GM18951 (cell line): ENCODE measurements around the gene PLAAT4.

Source experiments
- POLR2A ChIP-seq: IDR thresholded peaks from 4 replicates; pipeline ENCODE4 v1.6.1; 2011; ENCODE audit warnings: mild to moderate bottlenecking; ENCODE audit not compliant: insufficient read length, insufficient read depth; ENCODE audit errors: extremely low read depth
- in situ Hi-C: fragments of 300-500 bp; cut with MboI; formaldehyde crosslinking; loops from one replicate; pipeline ENCODE4 v1.12.0; 2022; ENCODE audit warnings: low sequenced_read_pairs, mixed read lengths, inconsistent platforms; ENCODE audit not compliant: unreplicated experiment

Gene PLAAT4, protein sequence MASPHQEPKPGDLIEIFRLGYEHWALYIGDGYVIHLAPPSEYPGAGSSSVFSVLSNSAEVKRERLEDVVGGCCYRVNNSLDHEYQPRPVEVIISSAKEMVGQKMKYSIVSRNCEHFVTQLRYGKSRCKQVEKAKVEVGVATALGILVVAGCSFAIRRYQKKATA

DNA sequence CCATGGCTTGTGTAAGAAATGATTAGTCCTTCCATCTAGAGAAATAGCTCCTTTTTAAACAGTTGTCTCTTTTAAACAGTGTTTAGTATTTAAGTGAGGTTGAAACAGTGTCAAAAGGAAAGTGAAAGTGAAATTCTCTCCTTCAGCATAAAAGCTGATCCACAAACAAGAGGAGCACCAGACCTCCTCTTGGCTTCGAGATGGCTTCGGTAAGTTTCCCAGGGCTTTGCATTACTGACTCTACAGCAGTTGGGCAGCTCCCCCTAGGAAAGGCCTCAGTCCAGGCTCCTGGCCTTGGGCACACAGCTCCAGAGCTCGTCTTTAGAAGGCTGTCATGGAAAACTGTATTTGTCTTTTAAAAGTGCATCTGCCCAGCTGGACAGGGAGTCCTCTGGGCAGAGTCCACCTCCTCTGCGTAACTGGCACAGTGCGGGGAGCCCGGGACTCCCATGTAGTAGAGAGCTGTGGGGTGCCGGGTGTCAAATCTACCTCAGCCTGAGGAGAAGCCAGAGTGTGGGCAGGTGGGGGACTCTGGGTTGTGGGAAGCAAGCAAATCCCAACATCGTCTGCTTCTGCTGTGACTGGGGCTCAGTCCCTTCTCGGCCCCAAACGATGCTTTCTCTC lies at the start of gene PLAAT4:
TSS of gene PLAAT4 (plus strand) at position 140 of the 624 bp plus-strand sequence. CDS start at position 201, 61 bp downstream.
- in situ Hi-C loops: no loop called here
- no peak for TF ChIP-seq POLR2A

DNA sequence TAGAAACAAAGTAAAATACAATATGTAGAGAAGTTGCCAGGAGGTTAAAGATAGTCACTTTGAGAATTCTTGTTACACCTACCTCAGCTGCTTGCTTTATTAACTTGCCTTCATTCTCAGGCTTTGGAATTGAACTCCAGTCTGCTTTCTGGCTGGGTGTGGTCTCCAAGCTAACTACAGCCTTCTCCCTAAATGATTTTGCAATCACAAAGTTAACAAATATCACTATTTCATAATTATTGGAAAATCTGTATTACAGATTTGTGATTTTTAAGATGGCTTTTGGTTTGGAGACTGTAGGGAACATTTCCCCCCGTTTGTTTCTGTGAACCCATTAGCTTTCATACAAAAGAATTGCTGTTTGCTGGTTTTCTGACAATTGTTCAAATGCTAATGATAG lies 47.8 kb upstream of the PLAAT4 start:
- no peak for TF ChIP-seq POLR2A
- in situ Hi-C loops: loop anchor here (25.0 kb wide), 1 partner anchor 249 kb away; no protein-coding TSS in a partner anchor

DNA sequence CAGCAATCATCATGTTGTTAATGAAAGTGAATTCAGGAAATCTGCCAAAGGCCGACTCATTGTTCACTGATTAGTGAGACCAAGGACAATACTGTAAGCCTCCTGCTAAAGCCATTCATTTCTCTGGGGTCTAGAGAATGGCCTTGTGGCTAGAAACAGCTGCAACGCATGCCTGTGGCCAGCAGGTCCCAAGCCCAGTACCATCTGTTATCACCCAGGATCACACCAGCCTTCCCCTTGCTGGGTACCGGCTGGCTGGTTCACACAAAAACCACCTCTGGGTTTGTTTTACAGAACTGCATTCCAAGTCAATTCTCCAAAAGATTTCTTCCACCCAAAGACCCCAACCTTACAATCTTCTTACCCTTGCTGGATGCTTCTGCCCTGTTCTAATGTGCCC lies 46.7 kb upstream of the PLAAT4 start:
- in situ Hi-C loops: loop anchor here (25.0 kb wide), 1 partner anchor 247 kb away; no protein-coding TSS in a partner anchor
- no peak for TF ChIP-seq POLR2A

DNA sequence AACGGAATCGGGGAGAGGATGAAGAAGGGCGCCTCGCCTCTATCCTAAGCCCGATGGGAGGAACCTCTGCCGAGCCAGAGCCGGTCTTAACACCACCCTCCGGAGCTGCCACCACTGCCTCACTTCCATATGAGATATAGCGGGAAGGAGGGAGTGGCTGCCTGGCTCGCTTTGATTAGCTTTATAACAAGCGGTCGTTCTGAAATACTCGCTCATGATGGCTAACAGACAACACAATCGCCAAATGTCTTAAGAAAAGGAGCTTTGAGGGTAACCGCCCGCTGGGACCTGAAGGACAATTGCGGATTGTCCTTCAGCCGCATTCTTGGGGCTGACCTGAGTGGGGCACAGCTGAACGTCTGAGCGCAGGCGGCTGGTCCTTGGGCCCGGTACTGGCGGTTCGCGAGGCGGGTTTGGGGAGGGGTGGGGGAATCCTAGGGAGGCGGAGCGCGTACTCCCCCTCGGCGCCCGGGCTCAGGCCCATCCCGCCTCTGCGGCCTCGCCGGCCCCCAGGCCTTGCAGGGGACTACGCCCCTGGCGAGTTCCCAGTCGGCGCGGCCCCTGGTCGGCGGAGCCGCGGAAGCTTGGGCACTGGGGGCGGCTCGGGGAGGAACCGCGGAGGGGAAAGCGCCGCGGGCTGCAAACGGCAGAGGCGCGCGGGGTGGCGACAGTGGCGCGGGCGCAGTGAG lies 45.9 kb upstream of the PLAAT4 start, which contains the start of gene PLAAT5:
TSS of gene PLAAT5 (minus strand) at position 617 of the 689 bp plus-strand sequence. CDS start at position 484, 133 bp downstream.
- no peak for TF ChIP-seq POLR2A
- in situ Hi-C loops: loop anchor here (25.0 kb wide), 1 partner anchor 247 kb away; no protein-coding TSS in a partner anchor

DNA sequence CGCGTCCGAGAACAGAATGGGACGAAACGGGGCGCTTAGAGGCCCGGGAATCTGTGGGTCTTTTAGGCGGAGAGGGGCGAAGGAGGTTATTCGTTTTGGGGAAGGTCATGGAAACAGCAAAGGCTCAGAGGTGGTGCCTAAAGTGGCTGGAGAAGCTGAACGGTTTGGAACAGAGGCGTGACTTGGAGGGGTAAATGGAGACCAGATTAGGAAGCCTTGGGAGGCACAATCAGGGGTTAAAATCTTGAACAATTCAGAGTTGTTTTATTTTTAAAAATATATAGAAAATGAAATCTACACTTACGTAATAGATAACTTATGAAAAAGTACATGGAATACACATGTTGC lies 45.4 kb upstream of the PLAAT4 start:
- in situ Hi-C loops: loop anchor here (25.0 kb wide), 1 partner anchor 246 kb away; no protein-coding TSS in a partner anchor
- no peak for TF ChIP-seq POLR2A

DNA sequence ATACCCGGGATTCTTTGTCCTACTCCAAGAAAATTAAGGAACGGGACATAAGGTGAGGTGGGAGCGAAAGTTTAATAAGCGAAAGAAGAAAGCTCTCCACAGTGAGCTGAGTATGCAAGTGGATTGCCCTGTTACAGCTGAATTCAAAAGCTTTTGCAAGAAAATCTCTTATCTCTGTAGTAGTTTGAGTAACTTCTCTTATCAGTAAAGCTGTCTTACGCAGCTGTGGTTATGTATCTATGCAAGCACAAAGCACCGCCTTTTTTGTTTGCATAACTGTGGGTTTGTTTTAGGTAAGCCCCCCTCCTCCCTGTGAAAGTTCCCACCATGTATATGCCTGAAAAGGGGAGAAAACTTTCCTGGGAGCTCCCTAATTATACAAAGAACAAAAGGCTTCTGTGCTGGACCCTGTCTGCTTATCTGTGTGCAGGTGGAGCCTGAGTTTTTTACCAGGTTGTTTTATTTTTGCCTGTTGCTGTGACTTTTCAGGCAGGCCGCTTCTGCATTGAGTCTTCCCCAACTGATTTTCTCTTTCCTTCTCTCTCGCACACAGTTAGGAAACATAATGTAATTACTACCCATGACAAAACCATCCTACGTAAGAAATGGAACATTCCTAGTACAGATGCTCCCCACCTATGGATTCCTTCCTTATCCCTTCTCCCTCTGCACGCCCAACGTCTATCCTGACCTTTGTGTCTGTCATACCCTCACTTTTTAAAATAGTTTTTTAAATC lies 44.8 kb upstream of the PLAAT4 start:
- in situ Hi-C loops: loop anchor here (25.0 kb wide), 1 partner anchor 245 kb away; no protein-coding TSS in a partner anchor
- no peak for TF ChIP-seq POLR2A

DNA sequence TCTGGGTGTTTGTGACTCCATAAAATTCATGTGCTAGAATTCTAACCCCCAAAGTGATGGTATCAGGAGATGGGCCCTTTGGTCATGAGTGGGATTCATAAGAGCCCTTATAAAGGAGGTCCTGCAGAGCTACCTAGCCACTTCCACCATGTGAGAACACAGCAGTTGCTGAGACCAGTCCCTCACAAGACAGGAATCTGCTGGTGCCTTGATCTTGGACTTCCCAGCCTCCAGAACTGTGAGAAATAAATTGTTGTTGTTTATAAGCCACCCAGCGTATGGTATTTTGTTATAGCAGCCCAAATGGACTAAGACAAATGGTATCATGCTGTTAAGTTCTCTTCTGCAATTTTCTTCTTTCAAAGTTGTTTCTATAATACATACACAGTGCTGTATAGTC lies 44.2 kb upstream of the PLAAT4 start:
- in situ Hi-C loops: loop anchor here (25.0 kb wide), 1 partner anchor 245 kb away; no protein-coding TSS in a partner anchor
- TF ChIP-seq POLR2A: no peak

DNA sequence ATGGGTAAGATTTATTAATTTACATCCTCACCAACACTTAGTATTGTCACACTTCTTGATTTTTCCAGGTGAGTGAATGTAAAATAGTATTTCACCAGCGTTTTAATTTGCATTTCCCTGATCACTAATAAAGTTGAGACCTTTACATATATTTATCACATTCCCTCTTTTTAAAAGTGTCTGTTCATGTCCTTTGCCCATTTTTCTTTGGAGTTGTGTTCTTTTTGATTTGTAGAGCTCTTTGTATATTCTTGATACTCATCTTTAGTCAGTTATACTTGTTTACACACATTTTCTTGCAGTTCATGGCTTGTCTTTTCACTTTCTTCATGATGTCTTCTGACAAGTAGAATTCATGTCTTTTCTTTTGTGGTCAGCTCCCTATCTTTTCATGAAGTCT lies 43.5 kb upstream of the PLAAT4 start:
- in situ Hi-C loops: loop anchor here (25.0 kb wide), 1 partner anchor 244 kb away; no protein-coding TSS in a partner anchor
- no peak for TF ChIP-seq POLR2A

DNA sequence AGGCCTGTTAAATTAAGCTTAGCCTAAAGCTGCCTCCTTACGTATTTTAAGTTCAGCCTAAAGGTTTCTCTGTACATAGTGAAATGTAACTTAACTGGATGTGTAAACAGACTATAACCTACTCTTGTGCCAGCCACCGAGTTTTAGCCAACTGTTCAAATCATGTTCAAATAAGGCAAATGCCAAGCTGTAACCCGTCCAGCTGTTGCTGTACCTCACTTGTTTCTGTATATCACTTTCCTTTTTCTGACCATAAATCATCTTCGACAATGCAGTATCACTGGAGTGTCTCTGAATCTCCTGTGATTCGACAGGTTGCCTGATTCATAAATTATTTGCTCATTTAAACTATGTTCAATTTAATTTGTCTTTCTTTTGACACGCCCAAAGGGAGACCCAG lies 41.6 kb upstream of the PLAAT4 start:
- TF ChIP-seq POLR2A: no peak
- in situ Hi-C loops: loop anchor here (25.0 kb wide), 1 partner anchor 242 kb away; no protein-coding TSS in a partner anchor

DNA sequence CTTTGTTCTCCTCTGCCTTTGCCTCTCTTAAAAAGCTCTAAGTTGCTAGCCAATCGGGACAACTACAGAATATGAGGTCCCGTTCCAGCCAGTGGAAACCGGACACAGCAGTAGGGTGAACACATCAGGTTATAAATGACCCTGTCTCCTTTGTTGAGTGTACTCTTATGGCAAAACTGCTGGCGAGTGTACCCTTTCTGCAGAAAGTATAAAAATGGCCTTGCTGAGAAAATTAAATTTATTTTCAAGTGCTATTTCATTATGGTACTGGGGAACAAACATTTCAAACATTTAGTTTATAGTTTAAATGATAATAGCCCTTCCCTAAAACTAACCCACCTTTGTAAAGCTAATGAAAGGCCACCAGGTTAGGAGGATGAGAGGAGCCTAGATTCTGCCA lies 36.7 kb upstream of the PLAAT4 start:
- in situ Hi-C loops: loop anchor here (25.0 kb wide), 1 partner anchor 237 kb away; no protein-coding TSS in a partner anchor
- TF ChIP-seq POLR2A: no peak

DNA sequence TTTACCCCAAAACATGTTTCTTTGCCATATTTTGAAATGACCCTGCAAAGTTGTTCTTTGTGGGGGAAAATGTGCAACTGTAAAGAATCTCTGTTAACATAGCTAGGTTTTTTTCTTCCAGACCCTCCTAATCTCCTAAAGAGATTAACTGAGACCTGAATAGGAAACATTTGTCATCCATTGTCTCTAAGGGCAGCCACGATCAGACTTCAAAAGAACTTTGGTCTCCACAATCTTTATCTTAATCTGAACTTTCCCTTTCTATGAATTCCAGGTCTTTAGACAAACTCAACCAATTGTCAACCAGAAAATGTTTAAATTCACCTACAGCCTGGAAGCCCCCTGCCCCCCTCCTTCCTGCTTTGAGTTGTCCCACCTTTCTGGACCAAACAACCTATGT lies 35.4 kb upstream of the PLAAT4 start:
- in situ Hi-C loops: no loop called here
- no peak for TF ChIP-seq POLR2A

DNA sequence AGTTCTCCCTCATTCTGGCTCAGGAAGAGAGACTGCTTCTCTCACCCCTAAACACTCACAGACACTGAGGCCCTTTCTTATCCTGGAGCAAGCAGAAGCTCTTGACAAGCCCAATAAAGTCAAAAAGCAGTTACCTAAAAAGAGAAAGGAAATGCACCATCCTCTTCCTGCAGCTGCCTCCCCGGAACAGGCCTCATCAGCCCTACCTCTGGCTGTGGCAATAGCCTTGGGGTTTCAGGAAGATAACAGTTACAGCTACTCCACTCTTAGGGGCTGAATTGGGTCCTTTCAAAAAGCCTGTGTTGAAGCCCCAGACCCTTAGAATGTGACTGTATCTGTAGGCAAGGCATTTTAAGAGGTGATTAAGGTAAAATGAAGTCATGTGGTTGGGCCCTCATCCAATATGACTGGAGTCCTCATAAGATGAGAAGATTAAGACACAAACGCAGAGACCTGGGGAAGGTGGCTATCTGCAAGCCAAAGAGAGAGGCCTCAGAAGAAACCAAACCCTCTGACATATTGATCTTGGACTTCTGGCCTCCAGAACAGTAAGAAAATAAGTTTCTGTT lies 34.3 kb upstream of the PLAAT4 start:
- no peak for TF ChIP-seq POLR2A
- in situ Hi-C loops: no loop called here
